Activated CD8-positive, alpha-beta T cell treated with anti-CD3 and anti-CD28 coated beads for 36 hours (primary cell): ENCODE results near the gene HADH. TPM values are rescaled to one million over a fixed set of nuclear protein-coding genes. Genes with fewer than 3 reads are reported as not detected.
"Not testable (repeated sequence)": the region's sequence is repeated elsewhere in the genome, so short reads cannot be mapped to it uniquely, and the experiment has no call there.

ENCODE experiments used
- ATAC-seq: fragments of 200-7000 bp; cut with Tn5 transposase; one replicate; pipeline ENCODE4 v1.10.0; 2021; ENCODE audit warnings: mild to moderate bottlenecking, moderate library complexity
- CTCF ChIA-PET: fragments of 350-600 bp; sonication (Branson Sonifier 250); formaldehyde crosslinking; loops from one replicate; lab custom pipeline; 2021; ENCODE audit warnings: antibody characterized with exemption; lab: Charles Lee
- POLR2A ChIA-PET: fragments of 350-600 bp; sonication (Branson Sonifier 250); formaldehyde crosslinking; loops from one replicate; lab custom pipeline; 2021; ENCODE audit warnings: antibody characterized with exemption; lab: Charles Lee
- DNase-seq: peaks from one replicate; pipeline ENCODE4 v3.0.0-alpha.2; 2020
- H3K27ac Mint-ChIP-seq: one replicate; pipeline ENCODE4 v1.8.0; 2021; ENCODE audit warnings: mild to moderate bottlenecking, mixed read lengths
- H3K27me3 Mint-ChIP-seq: one replicate; pipeline ENCODE4 v1.8.0; 2021; ENCODE audit warnings: mixed read lengths
- H3K36me3 Mint-ChIP-seq: one replicate; pipeline ENCODE4 v1.8.0; 2021; ENCODE audit warnings: low read depth, mixed read lengths
- H3K4me1 Mint-ChIP-seq: one replicate; pipeline ENCODE4 v1.8.0; 2021; ENCODE audit warnings: low read depth, mixed read lengths
- H3K4me3 Mint-ChIP-seq: one replicate; pipeline ENCODE4 v1.8.0; 2021; ENCODE audit warnings: mild to moderate bottlenecking, moderate library complexity, mixed read lengths
- H3K9me3 Mint-ChIP-seq: one replicate; pipeline ENCODE4 v1.8.0; 2021; ENCODE audit warnings: mixed read lengths
- CTCF ChIP-seq: fragments of 200-600 bp; IDR thresholded peaks from one replicate; pipeline ENCODE4 v1.8.0; 2022; ENCODE audit warnings: antibody characterized with exemption, mild to moderate bottlenecking
- intact Hi-C: fragments of 100-400 bp; cut with micrococcal nuclease; formaldehyde crosslinking; loops from one replicate; pipeline ENCODE4 v1.10.0; 2022
- total RNA-seq, 2 experiments: library from RNA; stranded (reverse); gene quantifications; one replicate each; pipeline ENCODE4 v1.2.3, GENCODE V29; 2021

Gene HADH
- total RNA-seq, 2 experiments from 2014 or later: 50.3 to 50.7 TPM

- intact Hi-C loops: no loop called here
- ChIA-PET CTCF (interaction anchor here (1.0 kb wide), 1 partner anchor 10 kb away, joined by 4 read pairs; no protein-coding TSS in a partner anchor), POLR2A (interaction anchor here (0.9 to 3.2 kb wide), 5 partner anchors 11 to 52 kb away, joined by 3 to 13 read pairs (median 6); no protein-coding TSS in a partner anchor)
- Mint-ChIP-seq H3K27me3 (no peaks in the 10 kb centered on the region), H3K4me1 (peaks cover 83% of the 10 kb centered on the region), H3K9me3 (no peaks in the 10 kb centered on the region), H3K36me3 (peaks cover 66% of the 10 kb centered on the region), H3K27ac (peak overlapping the region; percentile 98), H3K4me3 (peak overlapping the region; percentile 80)
- DNase-seq: peak; percentile 46
- TF ChIP-seq CTCF: no peak
- peak; percentile 17 for ATAC-seq
These were observed 59.7 kb downstream of the HADH start for GRCh38 chr4:108049406-108049805.

GRCh38 chr4:108050166-108051111 is 60.8 kb downstream of the HADH start:
- H3K27me3 Mint-ChIP-seq, DNase-seq, intact Hi-C loops, H3K9me3 Mint-ChIP-seq: not testable (repeated sequence)
- ChIA-PET CTCF (interaction anchor here (1.0 kb wide), 1 partner anchor 9 kb away, joined by 4 read pairs; no protein-coding TSS in a partner anchor), POLR2A (interaction anchor here (0.9 to 2.1 kb wide), 3 partner anchors 10 to 20 kb away, joined by 3 to 6 read pairs (median 3); no protein-coding TSS in a partner anchor)
- ATAC-seq: peak; percentile 52
- Mint-ChIP-seq H3K36me3 (peaks cover 63% of the 10 kb centered on the region), H3K27ac (peak overlapping the region; percentile 98), H3K4me1 (peaks cover 81% of the 10 kb centered on the region), H3K4me3 (peak overlapping the region; percentile 80)

GRCh38 chr4:108051343-108051742 is 61.7 kb downstream of the HADH start:
- peak; percentile 29 for ATAC-seq
- Mint-ChIP-seq H3K27me3 (no peaks in the 10 kb centered on the region), H3K9me3 (no peaks in the 10 kb centered on the region), H3K27ac (peak overlapping the region; percentile 98), H3K4me1 (peaks cover 82% of the 10 kb centered on the region), H3K36me3 (peaks cover 62% of the 10 kb centered on the region), H3K4me3 (no peak overlapping the region)
- POLR2A ChIA-PET: interaction anchor here (0.6 to 2.6 kb wide), 4 partner anchors 19 to 65 kb away, joined by 3 to 10 read pairs (median 6); no protein-coding TSS in a partner anchor
- DNase-seq: peak; percentile 52
- intact Hi-C loops: no loop called here
- TF ChIP-seq CTCF: no peak
- CTCF ChIA-PET: no interaction called here

GRCh38 chr4:108052558-108053120 is 63.0 kb downstream of the HADH start:
- POLR2A ChIA-PET: interaction anchor here (0.7 to 2.6 kb wide), 7 partner anchors 10 to 87 kb away, joined by 3 to 10 read pairs (median 4); no protein-coding TSS in a partner anchor
- no peak overlapping the region for H3K4me3 Mint-ChIP-seq
- TF ChIP-seq CTCF: no peak
- intact Hi-C loops: no loop called here
- no peaks in the 10 kb centered on the region for H3K9me3 Mint-ChIP-seq
- H3K27ac Mint-ChIP-seq: peak overlapping the region; percentile 98
- no peaks in the 10 kb centered on the region for H3K27me3 Mint-ChIP-seq
- peaks cover 89% of the 10 kb centered on the region for H3K4me1 Mint-ChIP-seq
- H3K36me3 Mint-ChIP-seq: peaks cover 57% of the 10 kb centered on the region
- CTCF ChIA-PET: interaction anchor here (1.1 to 2.7 kb wide), 6 partner anchors 8 to 47 kb away, joined by 3 to 11 read pairs (median 6); no protein-coding TSS in a partner anchor
- DNase-seq: no peak
- no peak for ATAC-seq

- no peaks in the 10 kb centered on the region for H3K9me3 Mint-ChIP-seq
- H3K4me3 Mint-ChIP-seq: no peak overlapping the region
- H3K27ac Mint-ChIP-seq: peak overlapping the region; percentile 98
- ATAC-seq: no peak
- intact Hi-C loops: no loop called here
- ChIA-PET POLR2A (interaction anchor here (0.7 to 2.6 kb wide), 7 partner anchors 9 to 86 kb away, joined by 3 to 10 read pairs (median 4); no protein-coding TSS in a partner anchor), CTCF (interaction anchor here (1.1 to 3.0 kb wide), 8 partner anchors 8 to 47 kb away, joined by 3 to 11 read pairs (median 6); no protein-coding TSS in a partner anchor)
- H3K27me3 Mint-ChIP-seq: no peaks in the 10 kb centered on the region
- H3K4me1 Mint-ChIP-seq: peaks cover 87% of the 10 kb centered on the region
- DNase-seq: no peak
- no peak for TF ChIP-seq CTCF
- peaks cover 54% of the 10 kb centered on the region for H3K36me3 Mint-ChIP-seq
These were observed 63.6 kb downstream of the HADH start for GRCh38 chr4:108053251-108053711.
